NCI-H2029 (cell line): ENCODE data around the gene HIBADH.

Experiments used
- DNase-seq: peaks from one replicate; lab custom pipeline; 2025; lab: John Stamatoyannopoulos, UW

Gene HIBADH

DNA sequence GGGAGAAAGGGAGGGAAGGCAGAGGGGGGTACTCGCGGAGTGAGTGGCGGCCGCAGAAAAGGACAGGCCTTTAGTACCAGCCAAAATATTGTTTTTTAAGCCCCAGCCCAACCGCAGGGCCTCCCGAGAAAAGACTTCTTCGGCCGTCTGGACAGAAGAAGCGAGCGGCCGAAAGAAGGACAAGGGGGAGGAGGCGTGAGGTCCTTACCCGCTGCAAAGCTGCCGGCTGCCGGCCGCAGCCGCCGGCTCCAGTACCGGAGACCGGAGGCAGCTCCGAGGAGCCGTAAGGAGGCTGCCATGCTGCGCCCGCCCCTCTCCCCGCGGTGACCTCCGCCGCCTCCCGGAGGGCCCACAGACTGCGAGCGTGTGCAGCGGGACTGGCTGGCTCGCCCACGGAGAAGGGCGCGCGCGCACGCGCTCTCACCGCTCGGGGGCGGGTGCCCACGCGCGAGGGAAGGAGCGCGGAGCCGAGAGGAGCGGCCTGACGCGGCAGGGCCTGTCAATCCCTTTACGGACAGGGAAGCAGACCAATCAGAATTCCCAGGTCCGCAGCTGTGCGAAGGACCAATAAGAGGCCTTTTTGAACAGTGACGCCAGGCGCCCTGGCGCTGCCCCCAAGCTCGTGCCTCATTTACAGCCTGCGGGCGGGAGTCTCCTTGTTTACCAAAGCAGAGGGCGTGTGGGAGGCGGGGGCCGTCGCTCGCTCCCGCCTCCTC, at the start of gene HIBADH:
HIBADH (minus strand) TSS at position 394 of the 716 bp plus-strand sequence; CDS start at position 299, 95 bp downstream.
- peak; percentile 98 for DNase-seq

DNA sequence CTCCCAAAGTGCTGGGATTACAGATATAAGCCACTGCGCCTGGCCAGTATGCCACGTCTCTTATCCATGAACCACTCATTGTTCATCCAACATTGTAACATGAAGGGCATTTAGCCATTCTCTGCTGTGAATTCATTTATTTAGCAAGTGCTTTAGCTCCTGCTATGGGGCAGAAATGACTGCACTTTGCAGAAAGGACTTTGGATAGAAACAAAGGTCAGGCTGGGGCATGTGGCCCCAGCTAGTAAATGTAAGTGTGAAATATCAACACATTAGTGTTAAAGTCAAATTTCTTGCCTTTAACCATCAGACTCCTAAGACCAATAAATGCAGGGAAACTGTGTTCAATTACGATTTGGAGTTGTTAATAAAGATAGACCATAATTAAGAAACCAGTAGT, 49.5 kb upstream of the HIBADH start:
- no peak for DNase-seq

DNA sequence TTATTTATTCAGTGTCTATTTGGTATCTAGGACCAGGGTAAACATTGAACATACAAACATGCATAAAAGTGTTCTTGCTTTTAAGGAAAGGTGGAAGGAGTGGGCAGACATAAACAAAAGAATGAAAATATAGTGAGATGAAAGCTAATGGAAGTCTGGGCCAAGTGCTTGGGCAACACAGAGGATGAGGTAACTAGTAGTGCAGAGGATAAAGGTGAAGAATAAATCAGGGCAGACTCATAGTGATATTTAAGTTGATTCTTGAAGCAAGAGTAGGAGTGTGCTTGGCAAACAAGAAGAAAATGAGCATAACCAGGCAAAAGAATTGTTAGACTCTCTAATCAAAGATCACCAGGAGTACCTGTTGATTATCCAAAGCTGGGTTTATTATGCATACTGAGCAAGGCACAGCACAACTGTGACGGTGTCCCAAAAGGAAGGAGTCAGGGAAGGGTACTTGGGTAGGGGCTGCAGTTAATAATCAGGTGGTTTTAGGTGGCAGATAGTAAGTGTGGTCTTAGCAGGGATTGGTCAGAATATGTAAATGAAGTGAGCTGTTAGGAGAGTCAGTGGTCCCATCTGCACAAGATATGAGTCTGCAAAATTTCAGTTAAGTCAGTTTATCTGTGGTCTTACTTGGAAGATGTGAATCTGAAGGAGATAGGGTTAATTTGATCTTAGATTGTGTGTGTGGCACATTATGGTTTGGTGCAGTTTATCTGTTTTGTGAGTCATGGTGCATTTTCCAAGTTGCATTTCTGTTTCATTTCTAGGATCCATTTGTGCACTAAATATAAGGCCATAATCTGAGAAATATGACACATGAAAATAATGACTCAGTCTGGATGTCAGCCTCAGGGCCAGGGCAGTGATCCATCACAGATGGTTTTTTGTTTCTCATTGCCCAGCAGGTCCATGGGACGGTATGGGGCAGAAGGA, 46.7 kb upstream of the HIBADH start:
- DNase-seq: no peak

DNA sequence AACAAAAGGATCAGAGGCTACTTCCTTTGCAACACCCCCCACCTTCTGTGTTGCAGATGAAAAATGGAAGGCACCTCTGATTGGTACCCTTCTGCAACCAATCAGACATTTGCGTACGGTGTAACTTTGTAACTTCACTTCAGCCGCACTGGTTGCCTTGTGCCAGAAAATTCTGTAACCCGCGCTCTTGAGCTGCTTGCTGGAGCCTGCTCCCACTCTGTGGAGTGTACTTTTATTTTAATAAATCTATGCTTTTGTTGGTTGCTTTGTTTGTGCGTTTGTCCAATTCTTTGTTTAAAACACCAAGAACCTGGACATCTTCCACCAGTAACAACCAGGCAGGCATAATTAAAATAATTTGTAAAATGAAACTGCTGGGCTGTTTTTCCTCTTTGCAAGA, 45.8 kb upstream of the HIBADH start:
- no peak for DNase-seq

DNA sequence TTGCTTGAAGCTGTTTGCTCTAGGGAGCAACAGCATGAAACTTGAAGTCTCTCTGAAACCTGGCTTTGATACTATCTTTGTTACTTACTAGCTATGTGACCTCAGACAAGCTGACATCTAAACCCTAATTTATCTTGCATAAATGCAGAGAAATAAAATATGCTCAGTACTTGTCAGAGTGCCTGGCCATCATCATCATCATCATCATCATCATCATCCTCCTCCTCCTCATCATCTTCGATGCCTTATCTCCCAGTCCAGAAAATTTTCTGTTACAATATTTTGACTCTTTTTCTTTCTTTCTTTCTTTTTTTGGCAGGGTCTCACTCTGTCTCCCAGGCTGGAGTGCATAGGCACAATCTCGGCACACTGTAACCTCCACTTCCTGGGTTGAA, 42.5 kb upstream of the HIBADH start:
- no peak for DNase-seq

DNA sequence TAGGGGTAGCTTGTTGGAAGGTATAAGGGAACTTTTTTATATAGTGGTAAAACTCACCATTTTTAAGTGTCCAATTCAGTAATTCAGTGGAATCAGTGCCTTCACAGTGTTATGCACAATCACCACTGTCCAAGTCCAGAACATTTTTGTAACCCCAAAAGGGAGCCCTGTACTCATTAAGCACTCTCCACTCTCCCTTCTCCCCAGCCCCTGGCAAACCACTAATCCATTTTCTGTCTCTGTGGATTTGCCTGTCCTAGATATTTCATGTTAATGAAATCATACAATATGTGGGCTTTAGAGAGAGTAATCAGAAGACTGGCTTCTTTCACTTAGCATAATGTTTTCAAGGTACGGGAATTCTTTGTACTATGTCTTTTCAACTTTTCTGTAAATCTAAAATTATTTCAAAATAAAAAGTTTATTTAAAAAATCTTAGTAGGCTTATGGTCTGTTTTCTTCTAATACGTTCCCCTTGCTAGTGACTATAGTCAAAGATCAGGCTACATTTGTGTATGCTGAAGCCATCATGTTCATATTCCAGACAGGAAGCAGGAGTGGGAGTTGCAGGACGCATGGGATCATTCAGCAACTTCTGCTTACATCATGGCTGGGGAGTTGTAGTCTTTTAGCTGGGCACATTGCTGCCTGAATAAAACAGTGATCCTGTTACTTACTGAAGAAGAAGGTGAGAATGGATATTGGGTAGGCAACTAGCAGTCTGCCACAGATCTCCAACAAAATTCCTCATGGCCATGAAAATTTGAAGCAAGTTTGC, 41.9 kb upstream of the HIBADH start:
- DNase-seq: no peak

DNA sequence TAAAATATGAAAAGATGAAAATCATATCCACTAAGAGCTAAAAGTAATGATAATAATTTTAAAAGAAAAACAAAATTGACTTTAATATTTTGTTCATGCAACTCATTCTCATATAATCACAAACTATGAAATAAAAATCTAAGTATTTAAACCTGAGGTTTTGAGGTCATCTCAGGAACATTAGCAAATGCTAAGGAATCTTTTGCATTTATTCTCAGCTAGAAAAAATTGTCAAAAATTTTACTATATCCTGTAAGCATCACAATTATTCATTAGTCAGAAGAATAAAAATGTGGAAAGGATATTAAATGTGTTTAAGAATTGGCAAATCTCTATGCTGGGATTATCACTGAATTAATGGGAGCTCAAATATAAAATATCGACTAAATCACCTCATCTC, 40.5 kb upstream of the HIBADH start:
- no peak for DNase-seq

DNA sequence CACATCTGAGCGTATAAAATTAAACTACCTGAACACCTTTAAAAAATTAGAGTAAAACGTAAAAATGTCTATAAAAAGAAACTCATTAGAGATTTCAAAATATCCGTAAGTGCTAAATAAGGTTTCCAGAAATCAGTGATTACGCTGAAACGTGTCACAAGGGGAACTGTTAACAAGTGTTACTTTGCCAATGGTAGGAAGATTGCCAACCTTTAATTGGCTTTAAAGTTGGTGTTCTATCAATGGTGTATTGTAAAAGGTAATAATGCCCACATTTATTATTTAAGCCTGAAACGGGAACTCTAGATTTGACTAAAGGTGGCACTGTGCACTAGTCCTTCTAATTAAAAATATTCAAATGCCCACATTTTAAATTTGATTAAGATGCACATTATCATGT, 37.8 kb upstream of the HIBADH start:
- DNase-seq: no peak

DNA sequence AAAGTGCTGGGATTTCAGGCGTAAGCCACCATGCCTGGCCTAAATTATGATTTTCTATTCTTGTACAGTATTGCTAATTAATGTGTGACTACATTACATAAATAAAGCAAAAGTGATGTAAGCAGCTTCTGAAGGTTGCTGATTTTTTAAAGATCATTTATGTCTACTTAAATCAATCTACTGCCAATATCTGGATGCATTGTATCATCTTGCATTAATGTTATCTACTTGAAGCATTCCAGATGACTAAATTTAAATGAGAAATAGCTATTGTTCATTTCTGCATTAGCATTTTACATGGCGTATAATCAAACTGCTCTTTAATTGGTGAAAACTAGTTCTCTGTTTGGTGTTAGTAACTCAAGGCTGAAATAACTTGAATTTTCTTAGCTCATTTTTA, 37.1 kb upstream of the HIBADH start:
- DNase-seq: no peak

DNA sequence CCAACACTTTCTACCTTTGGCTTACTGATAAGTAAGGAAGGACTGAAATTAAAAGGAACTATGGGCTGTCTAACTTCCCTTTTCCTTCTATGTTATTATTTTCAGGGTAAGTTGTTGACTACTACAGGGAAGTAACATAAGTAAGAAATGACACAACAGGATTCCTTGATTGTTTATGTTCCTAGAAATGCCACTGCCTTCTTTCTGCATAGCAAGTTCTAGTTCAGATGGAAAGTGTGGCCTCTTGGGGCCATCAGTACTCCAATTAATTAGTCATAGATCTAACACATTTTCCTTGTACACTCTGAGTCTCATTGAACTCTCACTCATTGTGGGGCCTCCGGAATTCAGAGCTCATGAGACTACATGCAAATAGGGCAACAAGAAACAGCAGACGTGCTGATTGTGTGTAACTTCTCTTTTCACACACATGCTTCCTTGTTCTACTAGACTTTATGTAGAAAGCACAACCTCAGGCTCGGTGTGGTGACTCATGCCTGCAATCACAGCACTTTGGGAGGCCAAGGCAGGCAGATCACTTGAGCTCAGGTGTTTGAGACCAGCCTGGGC, 35.3 kb upstream of the HIBADH start:
- DNase-seq: no peak

DNA sequence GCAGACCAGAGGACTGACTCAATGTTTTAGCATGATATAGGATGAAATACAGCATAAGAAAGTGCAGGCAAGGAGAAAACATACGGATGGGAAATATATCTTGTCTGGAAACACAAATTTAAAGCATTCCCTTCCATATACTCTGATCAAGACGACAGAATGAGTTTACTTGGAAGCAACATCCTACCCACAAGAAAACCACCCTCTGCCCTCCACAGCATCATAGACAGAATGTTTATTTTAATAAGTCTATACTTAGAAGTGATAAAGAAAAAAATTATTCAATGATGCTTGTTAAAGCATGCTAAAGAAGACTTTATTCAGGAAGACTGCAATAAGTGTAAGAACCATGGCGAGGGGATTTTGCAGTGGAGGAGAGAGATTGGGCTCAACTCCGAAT, 32.4 kb upstream of the HIBADH start:
- no peak for DNase-seq

DNA sequence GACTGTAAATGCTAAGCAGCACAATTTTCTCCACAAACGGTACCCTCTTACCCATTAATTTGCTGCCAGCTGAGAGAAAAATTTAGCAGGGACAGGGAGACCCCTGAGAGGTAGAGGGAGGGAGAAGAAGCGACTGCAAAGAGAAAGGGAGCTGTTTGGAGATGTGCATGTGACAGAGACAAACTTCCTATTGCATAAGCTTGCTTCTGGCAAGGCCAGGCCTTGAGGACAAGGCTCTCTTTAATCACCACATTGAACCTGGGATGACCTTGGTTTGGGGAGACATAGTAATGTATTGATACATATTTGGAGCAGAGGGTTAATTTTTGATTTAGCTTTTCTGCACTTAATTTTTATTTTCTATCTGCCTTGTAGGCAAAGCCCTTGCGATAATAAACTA, 31.1 kb upstream of the HIBADH start:
- DNase-seq: no peak

DNA sequence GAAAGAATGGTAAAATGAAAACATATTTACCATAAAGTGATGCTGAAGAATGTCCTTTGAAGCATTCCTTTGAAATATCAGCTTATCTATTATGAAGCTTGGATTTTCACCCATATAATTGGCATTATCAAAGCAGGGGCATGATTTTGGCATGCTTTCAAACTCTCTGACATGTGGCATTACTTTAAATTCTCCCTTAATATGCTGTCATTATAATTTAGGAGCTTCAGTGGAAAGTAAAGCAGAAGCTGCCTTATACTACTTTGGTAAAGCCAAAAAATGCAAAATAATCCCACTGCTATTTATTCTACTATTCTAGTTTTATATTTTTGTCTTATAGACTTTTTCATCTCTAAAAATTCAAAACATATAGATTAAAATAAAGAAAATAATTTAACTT, 28.0 kb upstream of the HIBADH start:
- DNase-seq: no peak

DNA sequence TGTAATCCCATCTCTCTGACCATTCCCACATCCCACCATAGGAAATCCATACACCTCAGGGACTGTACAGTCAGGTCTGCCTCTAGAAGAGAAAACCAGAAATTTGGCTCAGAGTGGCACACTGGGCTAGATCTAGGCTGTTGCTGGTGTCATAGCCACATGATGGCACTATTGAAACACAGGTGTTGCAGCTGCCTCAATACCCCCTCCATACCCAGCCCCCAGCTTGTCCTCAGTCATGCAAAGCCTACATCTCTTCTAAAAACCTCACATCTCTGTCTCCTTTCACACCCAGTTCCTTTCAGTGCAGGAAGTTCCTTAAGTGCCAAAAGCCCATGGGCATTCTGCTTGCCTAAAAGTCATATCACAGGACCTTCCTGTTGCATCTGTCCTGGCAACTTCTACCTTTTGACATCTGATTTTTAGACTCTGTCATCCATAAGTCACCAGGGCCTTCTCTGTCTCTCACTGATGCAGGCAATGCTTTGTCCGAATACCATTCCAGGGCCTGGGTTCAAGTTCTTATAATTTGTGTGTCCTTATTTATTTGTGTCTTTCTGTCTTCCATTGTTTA, 27.0 kb upstream of the HIBADH start:
- peak; percentile 6 for DNase-seq

DNA sequence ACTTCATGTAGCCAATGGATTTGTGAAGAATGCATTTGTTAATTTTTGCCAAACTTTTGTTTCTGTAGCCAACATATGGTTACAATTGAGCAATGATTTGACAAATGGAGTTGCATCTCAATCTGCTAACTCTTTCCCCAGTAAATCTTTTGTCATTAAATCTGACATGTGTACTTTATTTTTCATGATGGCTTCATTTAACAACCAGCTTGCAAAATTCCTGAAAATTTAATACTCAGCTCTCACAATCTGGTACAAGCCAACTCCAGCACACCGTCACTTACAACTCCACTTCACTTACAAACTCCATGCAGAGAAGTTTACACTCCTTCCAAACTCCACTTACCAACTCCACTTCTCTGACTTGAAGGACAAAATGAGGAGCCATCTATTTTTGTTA, 26.5 kb upstream of the HIBADH start:
- no peak for DNase-seq

DNA sequence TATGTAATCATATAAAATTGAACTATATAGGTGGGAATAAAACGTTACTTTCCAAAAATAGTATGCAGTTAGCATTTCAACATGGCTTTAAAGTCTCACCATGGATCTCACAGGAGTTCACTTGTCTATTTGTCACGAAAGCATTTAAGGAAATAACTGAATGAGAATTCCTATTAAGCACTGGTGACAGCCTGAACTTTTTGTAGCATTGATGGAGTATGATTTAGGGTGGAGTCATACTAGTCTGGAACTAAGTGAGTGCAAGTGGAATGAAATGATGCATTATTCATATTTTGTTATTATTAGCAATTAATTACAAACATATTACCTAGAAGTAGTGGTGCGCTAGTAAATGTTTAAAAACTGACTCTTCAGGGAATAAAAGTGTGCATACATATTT, 26.0 kb upstream of the HIBADH start:
- no peak for DNase-seq

DNA sequence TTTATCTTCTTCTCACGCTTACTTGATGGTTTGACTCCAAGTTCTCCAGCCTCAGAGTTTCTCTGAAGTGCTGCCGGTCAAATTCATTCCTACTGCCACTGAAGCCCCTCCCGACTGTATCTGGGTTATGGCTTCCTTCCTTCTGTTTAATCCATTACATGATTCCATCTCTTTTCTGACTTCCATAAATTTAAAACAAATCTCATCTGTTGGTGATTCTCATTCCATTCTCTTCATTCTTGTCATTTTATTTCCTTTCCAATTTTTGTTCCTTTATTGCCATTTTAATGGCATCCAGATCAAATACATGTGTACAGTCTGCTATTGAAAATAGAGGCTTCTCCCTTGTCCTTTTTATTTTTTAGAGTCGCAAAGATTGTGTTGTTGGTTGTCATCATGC, 25.4 kb upstream of the HIBADH start:
- DNase-seq: no peak

DNA sequence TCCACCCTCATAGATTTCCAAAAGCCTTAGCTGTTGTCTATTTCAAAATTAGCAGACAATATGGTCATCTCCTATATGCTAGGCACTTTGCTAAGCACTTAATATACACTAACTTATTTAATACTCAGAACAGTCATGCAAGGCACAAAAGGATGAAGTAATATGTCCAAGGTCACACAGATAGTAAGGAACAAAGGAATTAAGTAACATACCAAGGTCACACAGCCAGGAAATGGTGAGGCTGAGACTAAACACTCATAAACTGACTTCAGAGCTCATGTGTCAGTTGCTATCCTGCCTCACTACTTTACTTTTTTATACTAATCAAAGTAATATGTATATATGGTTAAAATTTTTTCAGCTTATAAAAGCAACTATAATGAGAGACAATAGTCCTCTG, 23.6 kb upstream of the HIBADH start:
- DNase-seq: no peak

DNA sequence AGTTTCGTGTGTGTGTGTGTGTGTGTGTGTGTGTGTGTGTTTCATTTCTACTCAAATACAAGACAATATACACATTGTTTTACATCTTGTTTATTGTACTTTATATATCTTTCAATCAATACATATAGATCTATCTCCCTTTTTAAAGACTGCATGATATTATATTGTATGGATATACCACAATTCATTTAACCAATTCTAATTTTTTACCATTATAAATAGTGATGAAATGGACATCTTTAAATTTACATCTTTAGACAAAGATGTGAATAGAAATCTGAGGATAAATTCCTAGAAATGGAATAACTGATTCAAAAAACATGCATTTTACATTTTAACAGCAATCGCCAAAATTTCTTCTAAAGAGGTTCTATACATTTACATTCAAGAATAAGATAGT, 23.2 kb upstream of the HIBADH start:
- DNase-seq: no peak

DNA sequence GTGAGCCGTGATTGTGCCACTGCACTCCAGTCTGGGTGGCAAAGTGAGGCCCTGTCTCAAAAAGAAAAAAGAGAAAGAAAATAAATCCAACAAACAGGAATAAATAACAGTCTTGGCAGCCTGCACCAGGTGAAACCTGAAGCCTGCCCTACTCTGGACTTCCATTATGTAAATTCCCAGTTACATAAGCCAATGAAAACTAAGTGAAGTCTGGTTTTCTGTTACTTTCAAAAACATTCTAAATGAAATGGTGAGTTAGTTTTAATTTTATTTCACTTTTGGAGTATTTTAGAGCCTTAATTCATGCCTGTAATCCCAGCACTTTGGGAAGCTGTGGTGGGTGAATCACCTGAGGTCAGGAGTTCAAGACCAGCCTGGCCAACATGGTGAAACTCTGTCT, 22.5 kb upstream of the HIBADH start:
- DNase-seq: no peak

DNA sequence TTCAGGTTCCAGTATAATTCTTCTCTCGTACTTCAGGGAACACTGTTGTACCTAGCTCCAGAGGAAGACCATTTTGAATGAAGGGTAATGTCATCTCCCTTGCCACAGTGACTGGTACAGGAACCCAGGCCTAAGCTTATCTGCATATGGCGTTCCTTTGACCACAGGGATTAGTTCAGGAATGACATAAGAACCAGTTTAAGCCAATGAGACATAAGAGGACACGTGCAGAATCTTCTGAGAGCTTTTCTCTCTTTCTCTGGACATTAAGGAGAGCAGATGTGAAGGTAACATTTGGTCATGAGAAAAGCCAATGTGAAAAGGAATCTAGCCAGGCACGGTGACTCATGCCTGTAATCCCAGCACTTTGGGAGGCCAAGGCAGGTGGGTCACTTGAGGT, 21.8 kb upstream of the HIBADH start:
- DNase-seq: no peak

DNA sequence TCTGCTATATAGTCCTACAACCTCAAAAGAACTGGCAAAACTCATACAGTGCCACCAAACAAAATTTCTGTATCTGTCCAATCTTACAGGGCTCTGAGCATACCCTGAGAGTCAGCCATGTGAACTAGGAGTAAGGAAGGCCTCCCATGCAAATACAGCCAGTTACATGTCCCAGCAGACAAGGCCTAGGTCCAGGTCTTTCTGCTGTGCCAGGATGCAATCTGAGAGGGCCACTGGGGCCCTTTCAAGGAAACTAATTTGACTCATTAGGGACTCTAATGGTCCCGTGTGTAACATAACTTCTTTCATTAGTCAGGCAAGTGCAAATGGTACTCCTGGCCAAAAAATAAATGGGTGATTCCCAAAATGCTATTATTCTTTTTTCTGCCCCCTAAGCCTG, 17.9 kb upstream of the HIBADH start:
- no peak for DNase-seq
